ENCODE results near the gene PPP1R3G.

DNA sequence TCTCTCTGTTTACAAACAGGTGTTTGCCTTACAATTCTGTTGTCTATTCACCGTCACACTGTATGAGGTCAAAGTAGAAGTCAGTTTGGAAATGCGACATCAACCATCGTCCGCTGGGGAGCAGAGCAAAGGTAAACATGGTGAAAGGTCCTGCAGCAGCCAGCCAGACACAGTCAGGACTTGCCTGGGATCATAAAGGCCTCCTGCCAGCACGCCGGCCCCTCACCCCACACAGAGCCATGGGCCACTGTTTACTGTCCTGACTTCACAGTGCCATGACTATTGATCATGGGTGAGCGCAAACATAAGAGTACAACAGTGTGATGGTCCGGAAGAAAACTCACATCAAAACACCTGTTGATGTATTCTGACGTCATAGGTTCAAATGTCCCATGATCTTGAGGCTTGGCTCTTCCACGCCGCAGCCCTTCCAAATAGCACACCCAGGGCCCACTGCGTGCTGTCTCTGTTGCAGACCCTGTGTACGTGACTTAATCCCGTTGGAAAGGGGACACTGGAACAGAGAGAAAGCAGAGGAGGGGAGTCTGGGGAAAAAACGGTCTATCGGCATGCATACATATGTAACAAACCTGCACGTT is 16.9 kb upstream of the PPP1R3G start:
- TF ChIP-seq, protein P1, sequence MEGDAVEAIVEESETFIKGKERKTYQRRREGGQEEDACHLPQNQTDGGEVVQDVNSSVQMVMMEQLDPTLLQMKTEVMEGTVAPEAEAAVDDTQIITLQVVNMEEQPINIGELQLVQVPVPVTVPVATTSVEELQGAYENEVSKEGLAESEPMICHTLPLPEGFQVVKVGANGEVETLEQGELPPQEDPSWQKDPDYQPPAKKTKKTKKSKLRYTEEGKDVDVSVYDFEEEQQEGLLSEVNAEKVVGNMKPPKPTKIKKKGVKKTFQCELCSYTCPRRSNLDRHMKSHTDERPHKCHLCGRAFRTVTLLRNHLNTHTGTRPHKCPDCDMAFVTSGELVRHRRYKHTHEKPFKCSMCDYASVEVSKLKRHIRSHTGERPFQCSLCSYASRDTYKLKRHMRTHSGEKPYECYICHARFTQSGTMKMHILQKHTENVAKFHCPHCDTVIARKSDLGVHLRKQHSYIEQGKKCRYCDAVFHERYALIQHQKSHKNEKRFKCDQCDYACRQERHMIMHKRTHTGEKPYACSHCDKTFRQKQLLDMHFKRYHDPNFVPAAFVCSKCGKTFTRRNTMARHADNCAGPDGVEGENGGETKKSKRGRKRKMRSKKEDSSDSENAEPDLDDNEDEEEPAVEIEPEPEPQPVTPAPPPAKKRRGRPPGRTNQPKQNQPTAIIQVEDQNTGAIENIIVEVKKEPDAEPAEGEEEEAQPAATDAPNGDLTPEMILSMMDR (IDR thresholded peaks at IDR 0.05; ENCODE audit: low read length): no peak
- TF ChIP-seq EZH2 (IDR thresholded peaks at IDR 0.05; ENCODE audit: borderline replicate concordance, low read length): no peak

All from OCI-LY1 (cell line).